Large intestine (tissue), 3 donors: ENCODE measurements around the gene PTCHD1. TPM values are rescaled to one million over a fixed set of nuclear protein-coding genes. Genes with fewer than 3 reads are reported as not detected.

Experiments
- DNase-seq, 2 donors: peaks; one replicate each; pipeline versions ENCODE4 v3.0.0 to v3.0.0-alpha.2; 2013
- H3K27ac ChIP-seq: one replicate; pipeline ENCODE4 v1.5.1; 2013; ENCODE audit warnings: low read length
- H3K27me3 ChIP-seq: 2 replicates; pipeline ENCODE4 v1.6.1; 2013; ENCODE audit warnings: low read length; ENCODE audit not compliant: control insufficient read depth, insufficient read depth
- H3K36me3 ChIP-seq: 2 replicates; pipeline ENCODE4 v1.6.1; 2013; ENCODE audit warnings: low read length; ENCODE audit not compliant: control insufficient read depth, insufficient read depth
- H3K4me1 ChIP-seq: one replicate; pipeline ENCODE4 v1.6.1; 2013; ENCODE audit warnings: low read length; ENCODE audit not compliant: control insufficient read depth, insufficient read depth
- H3K4me3 ChIP-seq: one replicate; pipeline ENCODE4 v1.5.1; 2013; ENCODE audit warnings: low read length
- H3K9me3 ChIP-seq: one replicate; pipeline ENCODE4 v1.6.1; 2013; ENCODE audit warnings: mild to moderate bottlenecking, low read depth, low read length, moderate library complexity; ENCODE audit not compliant: control insufficient read depth
- WGBS: methylation state at CpG from one replicate; pipeline ENCODE4 v1.1.5; 2013; ENCODE audit warnings: low lambda C conversion rate; ENCODE audit not compliant: insufficient coverage; 5-methylcytosine and 5-hydroxymethylcytosine counted together
- polyA plus RNA-seq: library from polyadenylated mRNA; unstranded; fragments of 120-200 nt; gene quantifications from one replicate; pipeline ENCODE4 v1.2.1, GENCODE V29; 2013

The PTCHD1 gene
- polyA plus RNA-seq, 1 donor = 0.66 TPM

- WGBS = no CpG with 5 or more reads among the region's 1 CpG
- DNase-seq = no peak
Measured at GRCh38 chrX:23394421-23394820, 59.8 kb downstream of the PTCHD1 start.

DNA sequence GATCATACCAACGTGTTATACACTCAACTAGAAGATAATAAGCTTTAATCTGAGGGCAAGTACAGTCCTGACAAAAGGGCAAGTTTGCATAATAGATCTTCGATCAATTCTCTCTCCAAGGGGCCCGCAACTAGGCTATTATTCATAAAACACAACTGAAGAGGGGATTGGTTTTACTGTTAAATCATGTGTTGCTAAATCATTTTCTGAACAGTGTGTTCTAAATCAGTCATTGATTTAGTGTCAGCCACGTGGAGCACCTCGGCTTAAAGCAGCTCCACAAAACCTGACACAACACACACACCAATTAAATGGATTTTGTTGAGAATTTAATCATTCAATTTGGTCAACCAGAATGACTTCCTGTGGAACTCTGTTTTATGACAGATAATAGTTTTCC lies 61.6 kb downstream of the PTCHD1 start:
- H3K36me3 ChIP-seq = no peaks in the 10 kb centered on the region
- no peaks in the 10 kb centered on the region for H3K27me3 ChIP-seq
- no peaks in the 10 kb centered on the region for H3K9me3 ChIP-seq
- no peak overlapping the region for H3K4me3 ChIP-seq
- WGBS = no CpG with 5 or more reads among the region's 5 CpGs
- no peaks in the 10 kb centered on the region for H3K4me1 ChIP-seq
- DNase-seq = no peak
- no peak overlapping the region for H3K27ac ChIP-seq

More at GRCh38 chrX:23394421-23394820, 59.8 kb downstream of the PTCHD1 start:
- Histone ChIP-seq H3K4me1 (no peaks in the 10 kb centered on the region), H3K4me3 (no peak overlapping the region), H3K27ac (no peak overlapping the region), H3K36me3 (no peaks in the 10 kb centered on the region), H3K9me3 (no peaks in the 10 kb centered on the region), H3K27me3 (no peaks in the 10 kb centered on the region)

DNA sequence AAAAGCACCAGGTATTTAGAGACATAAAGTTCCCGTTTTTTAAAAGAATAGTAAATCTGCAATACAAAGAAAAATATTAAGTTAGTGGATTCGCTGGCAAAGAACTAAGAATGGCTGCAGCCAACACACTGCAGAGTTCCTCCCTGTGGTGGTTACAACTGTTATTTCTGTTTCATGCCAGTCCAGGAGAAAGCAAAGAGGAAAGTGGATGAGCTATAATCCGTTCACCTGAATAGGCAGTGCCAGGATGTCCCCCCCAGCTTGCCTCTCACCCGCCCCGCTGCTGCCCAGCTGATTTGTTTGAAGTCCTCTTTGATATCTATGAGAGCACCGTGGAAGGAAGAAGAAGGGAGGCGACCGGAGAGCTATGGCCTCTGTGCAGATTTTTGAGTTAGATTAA lies 63.9 kb downstream of the PTCHD1 start:
- DNase-seq = no peak
- no peaks in the 10 kb centered on the region for H3K9me3 ChIP-seq
- no peaks in the 10 kb centered on the region for H3K36me3 ChIP-seq
- no peaks in the 10 kb centered on the region for H3K4me1 ChIP-seq
- no CpG with 5 or more reads among the region's 8 CpGs for WGBS
- H3K27ac ChIP-seq = no peak overlapping the region
- H3K4me3 ChIP-seq = no peak overlapping the region
- H3K27me3 ChIP-seq = no peaks in the 10 kb centered on the region

- no peaks in the 10 kb centered on the region for H3K27me3 ChIP-seq
- H3K27ac ChIP-seq = no peak overlapping the region
- no CpG with 5 or more reads among the region's 6 CpGs for WGBS
- H3K4me1 ChIP-seq = no peaks in the 10 kb centered on the region
- no peaks in the 10 kb centered on the region for H3K36me3 ChIP-seq
- DNase-seq = no peak
- no peak overlapping the region for H3K4me3 ChIP-seq
- no peaks in the 10 kb centered on the region for H3K9me3 ChIP-seq
Measured at GRCh38 chrX:23403849-23404248, 69.2 kb downstream of the PTCHD1 start.

- Histone ChIP-seq H3K27ac (no peak overlapping the region), H3K27me3 (no peaks in the 10 kb centered on the region), H3K4me3 (no peak overlapping the region), H3K4me1 (no peaks in the 10 kb centered on the region), H3K36me3 (no peaks in the 10 kb centered on the region), H3K9me3 (no peaks in the 10 kb centered on the region)
- no peak for DNase-seq
- no CpG with 5 or more reads among the region's 1 CpG for WGBS
Measured at GRCh38 chrX:23422912-23423311, 88.3 kb downstream of the PTCHD1 start.

DNA sequence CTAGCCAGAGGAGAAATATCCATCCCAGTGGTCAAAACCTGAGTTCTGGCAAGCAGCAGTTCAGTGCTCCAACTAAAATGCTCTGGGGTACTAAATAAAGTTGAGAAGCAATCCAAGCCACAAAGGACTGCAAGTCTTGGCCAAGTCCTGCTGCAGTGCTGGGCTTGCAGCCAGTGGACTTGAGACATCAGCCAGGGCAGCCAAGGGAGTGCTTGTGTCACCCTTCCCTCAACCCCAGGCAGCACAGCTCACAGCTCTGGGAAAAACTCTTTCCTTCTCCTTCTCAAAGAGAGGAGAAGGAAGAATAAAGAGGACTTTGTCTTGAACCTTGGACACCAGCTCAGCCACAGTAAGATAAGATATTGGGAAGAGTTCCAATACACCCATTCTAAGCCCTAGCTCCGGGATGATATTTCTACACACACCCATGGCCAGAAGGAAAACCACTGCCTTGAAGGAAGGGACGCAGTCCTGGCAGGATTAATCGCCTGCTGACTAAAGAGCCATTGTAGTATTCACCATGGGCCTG lies 99.8 kb downstream of the PTCHD1 start:
- no peak overlapping the region for H3K4me3 ChIP-seq
- H3K27ac ChIP-seq = no peak overlapping the region
- no peaks in the 10 kb centered on the region for H3K4me1 ChIP-seq
- H3K27me3 ChIP-seq = no peaks in the 10 kb centered on the region
- H3K9me3 ChIP-seq = peaks cover 2% of the 10 kb centered on the region
- H3K36me3 ChIP-seq = no peaks in the 10 kb centered on the region
- peak; percentile 19 to 61 for DNase-seq
- WGBS = no CpG with 5 or more reads among the region's 3 CpGs

DNA sequence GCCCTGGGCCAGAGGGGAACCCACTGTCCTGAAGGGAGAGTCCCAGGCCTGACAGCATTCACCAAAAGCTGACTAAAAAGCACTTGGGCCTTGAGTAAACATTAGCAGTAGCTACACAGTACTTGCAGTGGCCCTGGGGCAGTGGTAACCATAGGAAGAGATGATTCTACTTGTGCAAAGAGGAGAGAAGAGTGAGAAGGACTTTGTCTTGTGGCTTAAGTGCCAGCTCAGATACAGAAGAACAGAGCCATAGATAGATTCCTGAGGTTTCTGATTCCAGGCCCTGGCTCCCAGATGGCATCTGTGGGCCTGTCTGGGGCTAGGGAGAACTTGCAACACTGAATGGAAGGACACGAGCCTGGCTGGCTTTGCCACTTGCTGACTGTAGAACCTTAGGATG lies 100.5 kb downstream of the PTCHD1 start:
- DNase-seq = peak in 1 of 2 donors; percentile 2
- H3K36me3 ChIP-seq = no peaks in the 10 kb centered on the region
- H3K4me3 ChIP-seq = no peak overlapping the region
- no peaks in the 10 kb centered on the region for H3K27me3 ChIP-seq
- no peak overlapping the region for H3K27ac ChIP-seq
- H3K9me3 ChIP-seq = peaks cover 2% of the 10 kb centered on the region
- H3K4me1 ChIP-seq = no peaks in the 10 kb centered on the region
- WGBS = no CpG with 5 or more reads among the region's 1 CpG

GRCh38 chrX:23435575-23435974 lies 100.9 kb downstream of the PTCHD1 start:
- no peak overlapping the region for H3K27ac ChIP-seq
- no peak for DNase-seq
- H3K9me3 ChIP-seq = no peaks in the 10 kb centered on the region
- no peaks in the 10 kb centered on the region for H3K4me1 ChIP-seq
- no CpG with 5 or more reads among the region's 2 CpGs for WGBS
- H3K27me3 ChIP-seq = no peaks in the 10 kb centered on the region
- no peaks in the 10 kb centered on the region for H3K36me3 ChIP-seq
- H3K4me3 ChIP-seq = no peak overlapping the region

DNA sequence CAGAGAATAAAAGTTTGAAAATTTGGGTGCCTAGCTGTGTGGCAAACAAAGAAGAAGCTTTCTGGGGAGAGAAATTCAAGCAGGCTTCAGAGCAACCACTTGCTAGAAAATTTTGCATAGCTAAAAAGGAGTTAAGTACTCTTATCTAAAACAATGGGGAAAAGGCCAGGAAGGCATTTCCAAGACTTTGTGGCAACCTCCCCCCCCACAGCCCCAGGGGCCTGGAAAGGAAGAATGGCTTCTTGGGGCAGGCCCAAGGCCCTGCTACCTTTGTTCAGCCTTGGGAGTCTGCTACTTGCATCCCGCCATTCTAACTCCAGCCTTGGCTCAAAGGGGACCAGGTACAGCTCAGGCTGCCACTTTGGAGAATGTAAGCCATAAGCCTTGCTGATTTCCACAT lies 102.2 kb downstream of the PTCHD1 start:
- H3K27ac ChIP-seq = no peak overlapping the region
- DNase-seq = no peak
- H3K4me1 ChIP-seq = no peaks in the 10 kb centered on the region
- no peak overlapping the region for H3K4me3 ChIP-seq
- no peaks in the 10 kb centered on the region for H3K36me3 ChIP-seq
- no peaks in the 10 kb centered on the region for H3K9me3 ChIP-seq
- WGBS = no CpG with 5 or more reads among the region's 1 CpG
- no peaks in the 10 kb centered on the region for H3K27me3 ChIP-seq

DNA sequence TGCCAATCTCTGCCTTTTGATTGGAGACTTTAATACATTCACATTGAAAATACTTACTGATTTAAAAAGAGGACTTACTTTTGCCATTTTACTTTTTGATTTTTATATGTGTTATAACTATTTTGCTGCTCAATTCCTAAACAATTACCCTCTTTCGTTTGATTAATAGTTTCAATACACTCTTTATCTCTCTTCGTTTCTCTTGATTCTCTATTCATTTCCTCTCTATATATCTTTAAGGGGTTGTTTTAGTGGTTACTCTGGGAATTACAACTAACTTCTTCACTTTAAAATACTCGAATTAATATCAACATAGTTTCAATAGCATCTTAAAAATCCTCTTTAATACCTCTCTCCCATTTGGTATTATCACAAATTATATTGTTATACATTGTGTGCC lies 116.6 kb downstream of the PTCHD1 start:
- 83% methylated on average over 1 of the region's 3 CpGs for WGBS
- H3K27ac ChIP-seq = no peak overlapping the region
- H3K4me3 ChIP-seq = no peak overlapping the region
- no peaks in the 10 kb centered on the region for H3K36me3 ChIP-seq
- no peaks in the 10 kb centered on the region for H3K4me1 ChIP-seq
- no peaks in the 10 kb centered on the region for H3K9me3 ChIP-seq
- no peak for DNase-seq
- no peaks in the 10 kb centered on the region for H3K27me3 ChIP-seq
